ENCODE results near the gene WDR55. TPM values are rescaled to one million over a fixed set of nuclear protein-coding genes. Genes with fewer than 3 reads are reported as not detected.

WDR55 gene
- total and polyA plus RNA-seq, 10 of the 15 experiments (the other 5 are each of a cell fraction or from before 2014, with no cell fraction given): 3.4 to 27.8 (median 20.3) TPM

DNA sequence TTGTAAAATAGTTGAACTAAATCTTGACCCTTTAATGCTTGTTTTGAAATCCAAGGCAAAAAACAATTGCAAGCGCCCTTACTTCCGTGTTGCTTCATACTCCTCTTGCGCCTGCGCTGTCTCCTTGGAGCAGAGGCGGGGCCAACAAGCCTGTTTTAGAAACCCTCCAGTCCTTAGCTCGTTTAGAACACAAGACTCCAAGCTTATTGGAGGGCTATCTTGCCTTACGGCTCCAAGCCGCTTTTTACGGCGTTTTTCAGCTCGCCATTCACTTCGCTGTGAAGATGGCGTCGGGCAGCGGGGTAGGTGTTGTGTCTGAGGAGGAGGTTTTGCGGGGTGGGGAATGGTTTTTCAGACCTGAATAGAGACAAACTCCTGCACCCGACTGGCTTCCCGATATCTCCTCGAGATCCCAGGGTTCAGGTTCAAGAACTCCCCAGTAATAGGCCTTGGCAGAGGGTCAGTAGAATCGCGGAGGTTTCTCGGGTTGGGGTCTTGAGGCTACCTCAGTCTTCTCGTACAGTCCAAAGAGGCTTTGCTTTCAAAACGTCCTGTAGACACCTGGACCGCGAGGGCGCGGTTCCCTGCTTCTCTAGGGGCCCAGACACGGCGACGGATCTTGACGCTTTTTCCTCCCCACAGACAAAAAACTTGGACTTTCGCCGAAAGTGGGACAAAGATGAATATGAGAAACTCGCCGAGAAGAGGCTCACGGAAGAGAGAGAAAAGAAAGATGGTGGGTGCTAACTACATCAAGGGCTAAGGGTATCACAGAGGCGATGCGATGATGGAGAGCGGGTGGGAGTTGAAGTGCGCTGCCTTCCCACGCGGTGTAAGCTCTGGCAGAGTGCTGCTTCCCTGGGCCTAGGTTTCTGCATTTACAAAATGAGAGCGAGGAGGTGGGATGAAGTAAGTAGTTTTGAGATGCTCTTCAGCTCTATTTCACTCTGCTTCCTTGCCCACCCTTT lies 35.8 kb downstream of the WDR55 start, which contains the start of gene ZMAT2 (continued):
- TF ChIP-seq EGR1 (IDR thresholded peaks at IDR 0.05; ENCODE audit: borderline replicate concordance in 1 of 2, low read depth in 2 of 2, low read length in 2 of 2): no peak
- TF ChIP-seq ZNF217 (IDR thresholded peaks at IDR 0.05): no peak
- TF ChIP-seq HDAC2 (IDR thresholded peaks at IDR 0.05): no peak
- no peak for TF ChIP-seq YBX1 (IDR thresholded peaks at IDR 0.05)
- no peak for TF ChIP-seq MTA2 (IDR thresholded peaks at IDR 0.05; ENCODE audit: low read depth)
- TF ChIP-seq CEBPB (IDR thresholded peaks at IDR 0.05; ENCODE audit: borderline replicate concordance in 1 of 2, low read depth in 2 of 2, low read length in 2 of 2): no peak
- TF ChIP-seq NFYA (IDR thresholded peaks at IDR 0.05; ENCODE audit: borderline replicate concordance, low read depth, low read length): peak; percentile 57; the same call in 1 of the 2 replicates
- TF ChIP-seq CHD4 (IDR thresholded peaks at IDR 0.05): no peak
- TF ChIP-seq, protein P1, sequence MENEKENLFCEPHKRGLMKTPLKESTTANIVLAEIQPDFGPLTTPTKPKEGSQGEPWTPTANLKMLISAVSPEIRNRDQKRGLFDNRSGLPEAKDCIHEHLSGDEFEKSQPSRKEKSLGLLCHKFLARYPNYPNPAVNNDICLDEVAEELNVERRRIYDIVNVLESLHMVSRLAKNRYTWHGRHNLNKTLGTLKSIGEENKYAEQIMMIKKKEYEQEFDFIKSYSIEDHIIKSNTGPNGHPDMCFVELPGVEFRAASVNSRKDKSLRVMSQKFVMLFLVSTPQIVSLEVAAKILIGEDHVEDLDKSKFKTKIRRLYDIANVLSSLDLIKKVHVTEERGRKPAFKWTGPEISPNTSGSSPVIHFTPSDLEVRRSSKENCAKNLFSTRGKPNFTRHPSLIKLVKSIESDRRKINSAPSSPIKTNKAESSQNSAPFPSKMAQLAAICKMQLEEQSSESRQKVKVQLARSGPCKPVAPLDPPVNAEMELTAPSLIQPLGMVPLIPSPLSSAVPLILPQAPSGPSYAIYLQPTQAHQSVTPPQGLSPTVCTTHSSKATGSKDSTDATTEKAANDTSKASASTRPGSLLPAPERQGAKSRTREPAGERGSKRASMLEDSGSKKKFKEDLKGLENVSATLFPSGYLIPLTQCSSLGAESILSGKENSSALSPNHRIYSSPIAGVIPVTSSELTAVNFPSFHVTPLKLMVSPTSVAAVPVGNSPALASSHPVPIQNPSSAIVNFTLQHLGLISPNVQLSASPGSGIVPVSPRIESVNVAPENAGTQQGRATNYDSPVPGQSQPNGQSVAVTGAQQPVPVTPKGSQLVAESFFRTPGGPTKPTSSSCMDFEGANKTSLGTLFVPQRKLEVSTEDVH (IDR thresholded peaks at IDR 0.05; ENCODE audit: low read depth, partially characterized antibody): peak; percentile 97
- TF ChIP-seq RELA (IDR thresholded peaks at IDR 0.05; ENCODE audit: borderline replicate concordance, partially characterized antibody): no peak
- peak; percentile 51 for TF ChIP-seq SMAD1 (IDR thresholded peaks at IDR 0.05; ENCODE audit: low read depth, partially characterized antibody)
- TF ChIP-seq, protein P2, sequence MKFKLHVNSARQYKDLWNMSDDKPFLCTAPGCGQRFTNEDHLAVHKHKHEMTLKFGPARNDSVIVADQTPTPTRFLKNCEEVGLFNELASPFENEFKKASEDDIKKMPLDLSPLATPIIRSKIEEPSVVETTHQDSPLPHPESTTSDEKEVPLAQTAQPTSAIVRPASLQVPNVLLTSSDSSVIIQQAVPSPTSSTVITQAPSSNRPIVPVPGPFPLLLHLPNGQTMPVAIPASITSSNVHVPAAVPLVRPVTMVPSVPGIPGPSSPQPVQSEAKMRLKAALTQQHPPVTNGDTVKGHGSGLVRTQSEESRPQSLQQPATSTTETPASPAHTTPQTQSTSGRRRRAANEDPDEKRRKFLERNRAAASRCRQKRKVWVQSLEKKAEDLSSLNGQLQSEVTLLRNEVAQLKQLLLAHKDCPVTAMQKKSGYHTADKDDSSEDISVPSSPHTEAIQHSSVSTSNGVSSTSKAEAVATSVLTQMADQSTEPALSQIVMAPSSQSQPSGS (IDR thresholded peaks at IDR 0.05; ENCODE audit: low read length): no peak
- TF ChIP-seq CREM (IDR thresholded peaks at IDR 0.05; ENCODE audit: low read depth): peak; percentile 73; the same call in 1 of the 2 replicates
- TF ChIP-seq, protein P3, sequence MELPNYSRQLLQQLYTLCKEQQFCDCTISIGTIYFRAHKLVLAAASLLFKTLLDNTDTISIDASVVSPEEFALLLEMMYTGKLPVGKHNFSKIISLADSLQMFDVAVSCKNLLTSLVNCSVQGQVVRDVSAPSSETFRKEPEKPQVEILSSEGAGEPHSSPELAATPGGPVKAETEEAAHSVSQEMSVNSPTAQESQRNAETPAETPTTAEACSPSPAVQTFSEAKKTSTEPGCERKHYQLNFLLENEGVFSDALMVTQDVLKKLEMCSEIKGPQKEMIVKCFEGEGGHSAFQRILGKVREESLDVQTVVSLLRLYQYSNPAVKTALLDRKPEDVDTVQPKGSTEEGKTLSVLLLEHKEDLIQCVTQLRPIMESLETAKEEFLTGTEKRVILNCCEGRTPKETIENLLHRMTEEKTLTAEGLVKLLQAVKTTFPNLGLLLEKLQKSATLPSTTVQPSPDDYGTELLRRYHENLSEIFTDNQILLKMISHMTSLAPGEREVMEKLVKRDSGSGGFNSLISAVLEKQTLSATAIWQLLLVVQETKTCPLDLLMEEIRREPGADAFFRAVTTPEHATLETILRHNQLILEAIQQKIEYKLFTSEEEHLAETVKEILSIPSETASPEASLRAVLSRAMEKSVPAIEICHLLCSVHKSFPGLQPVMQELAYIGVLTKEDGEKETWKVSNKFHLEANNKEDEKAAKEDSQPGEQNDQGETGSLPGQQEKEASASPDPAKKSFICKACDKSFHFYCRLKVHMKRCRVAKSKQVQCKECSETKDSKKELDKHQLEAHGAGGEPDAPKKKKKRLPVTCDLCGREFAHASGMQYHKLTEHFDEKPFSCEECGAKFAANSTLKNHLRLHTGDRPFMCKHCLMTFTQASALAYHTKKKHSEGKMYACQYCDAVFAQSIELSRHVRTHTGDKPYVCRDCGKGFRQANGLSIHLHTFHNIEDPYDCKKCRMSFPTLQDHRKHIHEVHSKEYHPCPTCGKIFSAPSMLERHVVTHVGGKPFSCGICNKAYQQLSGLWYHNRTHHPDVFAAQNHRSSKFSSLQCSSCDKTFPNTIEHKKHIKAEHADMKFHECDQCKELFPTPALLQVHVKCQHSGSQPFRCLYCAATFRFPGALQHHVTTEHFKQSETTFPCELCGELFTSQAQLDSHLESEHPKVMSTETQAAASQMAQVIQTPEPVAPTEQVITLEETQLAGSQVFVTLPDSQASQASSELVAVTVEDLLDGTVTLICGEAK (IDR thresholded peaks at IDR 0.05; ENCODE audit: borderline replicate concordance): peak; percentile 72; the same call in 1 of the 2 replicates
- no peak for TF ChIP-seq FOXM1 (IDR thresholded peaks at IDR 0.05; ENCODE audit: low read depth, low read length)
- no peak; the same call in 1 of the 2 replicates for TF ChIP-seq LARP7 (IDR thresholded peaks at IDR 0.05)
- TF ChIP-seq ATF7 (IDR thresholded peaks at IDR 0.05; ENCODE audit: low read depth): no peak; the same call in 1 of the 2 replicates
- TF ChIP-seq ZBED1 (IDR thresholded peaks at IDR 0.05; ENCODE audit: borderline replicate concordance): no peak
- no peak for TF ChIP-seq NR2C2 (IDR thresholded peaks at IDR 0.05; ENCODE audit: borderline replicate concordance, control insufficient read depth, insufficient read length, low read depth)
- no peak for TF ChIP-seq TBL1XR1 (IDR thresholded peaks at IDR 0.05; ENCODE audit: low read depth, low read length)
- no peak for TF ChIP-seq RAD51 (IDR thresholded peaks at IDR 0.05)
- no peak for TF ChIP-seq SUPT20H (IDR thresholded peaks at IDR 0.05; ENCODE audit: borderline replicate concordance, control insufficient read depth, low read depth, low read length)
- TF ChIP-seq BACH1 (IDR thresholded peaks at IDR 0.05; ENCODE audit: borderline replicate concordance): no peak

Data from GM12878 (cell line).